Activated naive CD8-positive, alpha-beta T cell (primary cell): Measurements from ENCODE around the gene ZBTB17.
"Not testable (repeated sequence)": the region's sequence is repeated elsewhere in the genome, so short reads cannot be mapped to it uniquely, and the experiment has no call there.

ENCODE experiments used
- H3K27ac Mint-ChIP-seq: one replicate; pipeline ENCODE4 v1.8.0; 2021; ENCODE audit warnings: mixed read lengths
- H3K27me3 Mint-ChIP-seq: one replicate; pipeline ENCODE4 v1.8.0; 2021; ENCODE audit warnings: mixed read lengths
- H3K36me3 Mint-ChIP-seq: one replicate; pipeline ENCODE4 v1.8.0; 2021; ENCODE audit warnings: mixed read lengths
- H3K4me1 Mint-ChIP-seq: one replicate; pipeline ENCODE4 v1.8.0; 2021; ENCODE audit warnings: low read depth, mixed read lengths
- H3K4me3 Mint-ChIP-seq: one replicate; pipeline ENCODE4 v1.8.0; 2021; ENCODE audit warnings: mild to moderate bottlenecking, mixed read lengths
- H3K9me3 Mint-ChIP-seq: one replicate; pipeline ENCODE4 v1.8.0; 2021; ENCODE audit warnings: low read depth, mixed read lengths

ZBTB17 gene

DNA sequence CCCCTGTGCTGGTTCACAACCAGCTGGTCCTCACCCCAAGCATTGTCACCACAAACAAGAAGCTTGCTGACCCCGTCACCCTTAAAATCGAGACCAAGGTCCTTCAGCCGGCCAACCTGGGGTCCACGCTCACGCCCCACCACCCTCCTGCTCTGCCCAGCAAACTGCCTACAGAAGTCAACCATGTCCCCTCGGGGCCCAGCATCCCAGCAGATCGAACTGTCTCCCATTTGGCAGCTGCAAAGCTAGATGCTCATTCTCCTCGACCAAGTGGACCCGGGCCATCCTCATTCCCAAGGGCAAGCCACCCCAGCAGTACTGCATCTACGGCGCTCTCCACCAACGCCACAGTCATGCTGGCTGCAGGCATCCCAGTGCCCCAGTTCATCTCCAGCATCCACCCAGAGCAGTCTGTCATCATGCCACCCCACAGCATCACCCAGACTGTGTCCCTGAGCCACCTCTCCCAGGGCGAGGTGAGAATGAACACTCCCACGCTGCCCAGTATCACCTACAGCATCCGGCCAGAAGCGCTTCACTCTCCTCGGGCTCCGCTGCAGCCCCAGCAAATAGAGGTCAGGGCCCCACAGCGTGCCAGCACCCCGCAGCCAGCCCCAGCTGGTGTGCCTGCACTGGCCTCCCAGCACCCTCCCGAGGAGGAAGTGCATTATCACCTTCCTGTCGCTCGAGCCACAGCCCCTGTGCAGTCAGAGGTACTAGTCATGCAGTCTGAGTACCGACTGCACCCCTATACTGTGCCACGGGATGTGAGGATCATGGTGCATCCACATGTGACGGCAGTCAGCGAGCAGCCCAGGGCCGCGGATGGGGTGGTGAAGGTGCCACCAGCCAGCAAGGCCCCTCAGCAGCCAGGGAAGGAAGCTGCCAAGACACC lies 40.6 kb downstream of the ZBTB17 start:
- Mint-ChIP-seq H3K9me3 (no peaks in the 10 kb centered on the region), H3K27me3 (no peaks in the 10 kb centered on the region), H3K4me1 (peaks cover 4% of the 10 kb centered on the region), H3K4me3 (no peak overlapping the region), H3K27ac (peak overlapping the region; percentile 70), H3K36me3 (no peaks in the 10 kb centered on the region)

GRCh38 chr1:15934211-15935055 lies 41.5 kb downstream of the ZBTB17 start:
- H3K4me3 Mint-ChIP-seq: no peak overlapping the region
- H3K36me3 Mint-ChIP-seq: no peaks in the 10 kb centered on the region
- no peaks in the 10 kb centered on the region for H3K27me3 Mint-ChIP-seq
- peaks cover 4% of the 10 kb centered on the region for H3K4me1 Mint-ChIP-seq
- H3K27ac Mint-ChIP-seq: peak overlapping the region; percentile 70
- no peaks in the 10 kb centered on the region for H3K9me3 Mint-ChIP-seq

- Mint-ChIP-seq H3K36me3 (peaks cover under 1% of the 10 kb centered on the region), H3K4me1 (peaks cover 4% of the 10 kb centered on the region), H3K27me3 (no peaks in the 10 kb centered on the region), H3K9me3 (no peaks in the 10 kb centered on the region), H3K4me3 (no peak overlapping the region), H3K27ac (peak overlapping the region; percentile 54)
Observed at GRCh38 chr1:15933684-15934083, 42.2 kb downstream of the ZBTB17 start.

- Mint-ChIP-seq H3K27me3 (no peaks in the 10 kb centered on the region), H3K27ac (peak overlapping the region; percentile 61), H3K4me3 (no peak overlapping the region), H3K36me3 (peaks cover 5% of the 10 kb centered on the region), H3K9me3 (no peaks in the 10 kb centered on the region), H3K4me1 (peaks cover 4% of the 10 kb centered on the region)
Observed at GRCh38 chr1:15932612-15933011, 43.3 kb downstream of the ZBTB17 start.

GRCh38 chr1:15931884-15932283 lies 44.0 kb downstream of the ZBTB17 start:
- H3K36me3 Mint-ChIP-seq: peaks cover 5% of the 10 kb centered on the region
- H3K9me3 Mint-ChIP-seq: no peaks in the 10 kb centered on the region
- H3K4me1 Mint-ChIP-seq: no peaks in the 10 kb centered on the region
- no peaks in the 10 kb centered on the region for H3K27me3 Mint-ChIP-seq
- H3K4me3 Mint-ChIP-seq: no peak overlapping the region
- H3K27ac Mint-ChIP-seq: peak overlapping the region; percentile 70

- Mint-ChIP-seq H3K27ac (peak overlapping the region; percentile 70), H3K27me3 (no peaks in the 10 kb centered on the region), H3K4me3 (no peak overlapping the region), H3K36me3 (peaks cover 5% of the 10 kb centered on the region), H3K9me3 (no peaks in the 10 kb centered on the region), H3K4me1 (no peaks in the 10 kb centered on the region)
Observed at GRCh38 chr1:15931401-15931800, 44.5 kb downstream of the ZBTB17 start.

DNA sequence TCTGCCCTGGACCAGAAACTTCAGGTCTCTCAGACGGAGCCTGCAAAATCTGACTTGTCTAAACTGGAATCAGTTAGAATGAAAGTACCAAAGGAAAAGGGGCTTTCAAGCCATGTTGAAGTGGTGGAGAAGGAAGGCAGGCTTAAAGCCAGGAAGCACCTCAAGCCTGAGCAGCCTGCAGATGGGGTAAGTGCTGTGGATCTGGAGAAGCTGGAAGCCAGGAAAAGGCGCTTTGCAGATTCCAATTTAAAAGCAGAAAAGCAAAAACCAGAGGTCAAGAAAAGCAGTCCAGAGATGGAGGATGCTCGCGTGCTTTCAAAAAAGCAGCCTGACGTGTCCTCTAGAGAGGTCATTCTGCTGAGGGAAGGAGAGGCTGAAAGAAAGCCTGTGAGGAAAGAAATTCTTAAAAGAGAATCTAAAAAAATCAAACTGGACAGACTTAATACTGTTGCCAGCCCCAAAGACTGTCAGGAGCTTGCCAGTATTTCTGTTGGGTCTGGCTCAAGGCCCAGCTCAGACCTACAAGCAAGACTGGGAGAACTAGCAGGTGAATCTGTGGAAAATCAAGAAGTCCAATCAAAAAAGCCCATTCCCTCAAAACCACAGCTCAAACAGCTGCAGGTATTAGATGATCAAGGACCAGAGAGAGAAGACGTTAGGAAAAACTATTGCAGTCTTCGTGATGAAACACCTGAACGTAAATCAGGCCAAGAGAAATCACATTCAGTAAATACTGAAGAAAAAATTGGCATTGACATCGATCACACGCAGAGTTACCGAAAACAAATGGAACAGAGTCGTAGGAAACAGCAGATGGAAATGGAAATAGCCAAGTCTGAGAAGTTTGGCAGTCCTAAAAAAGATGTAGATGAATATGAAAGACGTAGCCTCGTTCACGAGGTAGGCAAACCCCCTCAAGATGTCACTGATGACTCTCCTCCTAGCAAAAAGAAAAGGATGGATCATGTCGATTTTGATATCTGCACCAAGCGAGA lies 46.6 kb downstream of the ZBTB17 start:
- Mint-ChIP-seq H3K27me3 (no peaks in the 10 kb centered on the region), H3K9me3 (no peaks in the 10 kb centered on the region), H3K4me3 (no peak overlapping the region), H3K27ac (peak overlapping the region; percentile 65), H3K4me1 (no peaks in the 10 kb centered on the region), H3K36me3 (peaks cover 5% of the 10 kb centered on the region)

GRCh38 chr1:15926448-15926847 lies 49.5 kb downstream of the ZBTB17 start:
- H3K9me3 Mint-ChIP-seq, H3K27me3 Mint-ChIP-seq, H3K4me3 Mint-ChIP-seq, H3K4me1 Mint-ChIP-seq, H3K27ac Mint-ChIP-seq, H3K36me3 Mint-ChIP-seq: not testable (repeated sequence)

DNA sequence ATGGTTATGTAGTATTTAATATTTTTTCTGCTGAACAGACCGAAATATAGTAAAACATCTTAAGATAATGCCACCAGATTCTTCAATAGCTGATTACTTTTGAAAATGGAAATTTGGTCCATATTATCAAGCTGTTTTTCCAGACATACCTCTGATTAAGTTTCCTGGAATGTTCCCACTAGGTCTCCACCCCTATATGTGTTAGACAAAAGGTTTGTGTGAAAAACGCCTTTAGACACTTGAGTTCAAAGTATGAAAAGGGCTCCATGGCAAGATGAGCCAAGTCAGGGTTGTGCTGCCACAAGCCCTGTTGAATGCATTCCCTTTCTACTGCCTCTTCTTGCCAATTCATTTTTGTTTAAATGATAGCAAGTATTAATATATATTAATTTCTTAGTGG lies 52.7 kb downstream of the ZBTB17 start:
- H3K9me3 Mint-ChIP-seq: no peaks in the 10 kb centered on the region
- no peak overlapping the region for H3K27ac Mint-ChIP-seq
- peaks cover 8% of the 10 kb centered on the region for H3K36me3 Mint-ChIP-seq
- no peak overlapping the region for H3K4me3 Mint-ChIP-seq
- H3K27me3 Mint-ChIP-seq: no peaks in the 10 kb centered on the region
- peaks cover 21% of the 10 kb centered on the region for H3K4me1 Mint-ChIP-seq

- Mint-ChIP-seq H3K27ac (peak overlapping the region; percentile 80), H3K27me3 (no peaks in the 10 kb centered on the region), H3K9me3 (no peaks in the 10 kb centered on the region), H3K4me1 (peaks cover 49% of the 10 kb centered on the region), H3K36me3 (peaks cover 10% of the 10 kb centered on the region), H3K4me3 (peak overlapping the region; percentile 62)
Observed at GRCh38 chr1:15918962-15919715, 56.8 kb downstream of the ZBTB17 start.

GRCh38 chr1:15916916-15917315 lies 59.0 kb downstream of the ZBTB17 start:
- Mint-ChIP-seq H3K4me1 (peaks cover 49% of the 10 kb centered on the region), H3K9me3 (no peaks in the 10 kb centered on the region), H3K36me3 (peaks cover 10% of the 10 kb centered on the region), H3K27ac (peak overlapping the region; percentile 86), H3K27me3 (no peaks in the 10 kb centered on the region), H3K4me3 (peak overlapping the region; percentile 42)

DNA sequence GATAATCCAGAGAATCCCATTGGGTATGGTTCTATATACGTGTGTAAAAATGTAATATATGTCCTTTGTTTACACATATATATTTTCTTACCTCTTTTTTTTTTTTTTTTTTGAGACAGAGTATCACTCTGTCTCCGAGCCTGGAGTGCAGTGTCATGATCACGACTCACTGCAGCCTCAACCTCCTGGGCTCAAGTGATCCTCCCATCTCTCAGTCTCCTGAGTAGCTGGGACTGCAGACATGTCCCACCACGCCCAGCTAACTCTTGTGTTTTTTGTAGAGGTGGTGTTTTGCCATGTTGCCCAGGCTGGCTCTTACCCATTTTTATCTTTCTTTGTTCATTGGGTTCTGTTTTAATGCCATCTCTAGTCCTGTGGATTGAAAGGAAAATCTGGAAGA lies 59.5 kb downstream of the ZBTB17 start:
- Mint-ChIP-seq H3K27me3 (no peaks in the 10 kb centered on the region), H3K36me3 (peaks cover 8% of the 10 kb centered on the region), H3K9me3 (no peaks in the 10 kb centered on the region), H3K4me1 (peaks cover 47% of the 10 kb centered on the region), H3K4me3 (peak overlapping the region; percentile 64), H3K27ac (peak overlapping the region; percentile 86)

DNA sequence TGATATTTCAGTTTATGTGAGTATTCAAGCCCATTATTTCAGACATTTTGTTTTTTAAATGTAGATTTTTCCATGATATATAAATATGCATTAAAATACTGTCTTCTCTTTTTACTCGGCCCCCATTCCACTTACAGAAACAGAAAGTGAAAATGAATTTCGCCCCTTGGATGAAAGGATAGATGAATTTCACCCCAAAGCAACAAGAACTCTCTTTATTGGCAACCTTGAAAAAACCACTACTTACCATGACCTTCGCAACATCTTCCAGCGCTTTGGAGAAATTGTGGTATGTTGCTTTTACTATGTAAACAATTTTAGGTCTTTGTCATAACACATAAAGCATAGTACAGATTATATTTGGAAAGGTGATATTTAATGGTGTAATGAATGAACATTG lies 59.9 kb downstream of the ZBTB17 start:
- Mint-ChIP-seq H3K36me3 (peaks cover 7% of the 10 kb centered on the region), H3K9me3 (no peaks in the 10 kb centered on the region), H3K27me3 (no peaks in the 10 kb centered on the region), H3K27ac (peak overlapping the region; percentile 55), H3K4me3 (peak overlapping the region; percentile 64), H3K4me1 (peaks cover 48% of the 10 kb centered on the region)

- H3K27ac Mint-ChIP-seq, H3K36me3 Mint-ChIP-seq, H3K27me3 Mint-ChIP-seq, H3K4me3 Mint-ChIP-seq, H3K9me3 Mint-ChIP-seq: not testable (repeated sequence)
- peaks cover 39% of the 10 kb centered on the region for H3K4me1 Mint-ChIP-seq
Observed at GRCh38 chr1:15913607-15914006, 62.3 kb downstream of the ZBTB17 start.
